Measurements from ENCODE around the gene CTNND2. TPM values are rescaled to one million over a fixed set of nuclear protein-coding genes. Genes with fewer than 3 reads are reported as not detected.

The CTNND2 gene
- total and polyA plus RNA-seq, 9 of the 15 experiments (the other 6 are each of a cell fraction or from before 2014, with no cell fraction given): 0.03 to 0.35 TPM; not detected in 7

GRCh38 chr5:11602298-11602697 lies 301.9 kb downstream of the CTNND2 start:
- FAIRE-seq (no peak), ATAC-seq (no peak), DNase-seq (ENCODE audit: extremely low read depth in 1 of 4, low spot score in 3 of 4) (peak in 2 of 4 experiments; percentile 10 to 17)
- Histone ChIP-seq H2AFZ (ENCODE audit: low read depth, low read length) (no peak overlapping the region), H4K20me1 (replicated peaks; ENCODE audit: control insufficient read depth, insufficient read depth, low read length) (no peaks in the 10 kb centered on the region), H3K4me3 (no peak overlapping the region), H3K27me3 (ENCODE audit: control insufficient read depth in 2 of 2, insufficient read depth in 2 of 2, low read length in 2 of 2) (no peaks in the 10 kb centered on the region), H3K9me1 (ENCODE audit: control insufficient read depth, insufficient read depth, low read length) (no peaks in the 10 kb centered on the region), H3K9ac (ENCODE audit: insufficient read depth in 1 of 2, low read depth in 2 of 2, low read length in 2 of 2) (no peak overlapping the region), H3K36me3 (ENCODE audit: control insufficient read depth, insufficient read depth, low read length) (no peaks in the 10 kb centered on the region), H3K4me1 (replicated peaks in 1 of 2; ENCODE audit: control insufficient read depth in 2 of 2, insufficient read depth in 2 of 2, low read length in 2 of 2) (no peaks in the 10 kb centered on the region), H3K4me2 (ENCODE audit: insufficient read depth, low read length) (no peak overlapping the region), H3K9me3 (replicated peaks; ENCODE audit: control insufficient read depth, insufficient read depth, low read depth, low read length) (no peaks in the 10 kb centered on the region), H3K27ac (ENCODE audit: extremely low read depth, low read depth, low read length) (no peak overlapping the region), H3K79me2 (ENCODE audit: control insufficient read depth, insufficient read depth, low read length) (no peaks in the 10 kb centered on the region)
- ChIA-PET POLR2A (no interaction called here), CTCF (ENCODE audit: low intra/inter-chr PET ratio) (no interaction called here)
- intact Hi-C loops (cut with micrococcal nuclease) (no loop called here), in situ Hi-C loops (cut with MboI) (no loop called here)
- BruUV-seq (replicated peaks): no TSS peak
- no peak for TF ChIP-seq MYNN (IDR thresholded peaks at IDR 0.05)
- TF ChIP-seq MYNN (CRISPR knock-in tag; IDR thresholded peaks at IDR 0.05): no peak
- TF ChIP-seq NONO (IDR thresholded peaks at IDR 0.05; ENCODE audit: low read depth in 2 of 2, low read length in 1 of 2): no peak
- TF ChIP-seq CSDE1 (IDR thresholded peaks at IDR 0.05): no peak
- no peak for TF ChIP-seq RBM34 (IDR thresholded peaks at IDR 0.05; ENCODE audit: borderline replicate concordance, insufficient read depth, low read length)
- TF ChIP-seq ZC3H8 (IDR thresholded peaks at IDR 0.05): no peak
- TF ChIP-seq TCF15 (CRISPR knock-in tag; IDR thresholded peaks at IDR 0.05): no peak
- no peak for TF ChIP-seq HLTF (IDR thresholded peaks at IDR 0.05)
- no peak for TF ChIP-seq MAZ (CRISPR knock-in tag; conservative IDR thresholded peaks at IDR 0.05 in 1 of 2, IDR thresholded peaks at IDR 0.05 in 1 of 2)
- TF ChIP-seq LEF1 (IDR thresholded peaks at IDR 0.05): no peak
- TF ChIP-seq RNF2 (IDR thresholded peaks at IDR 0.05): no peak
- TF ChIP-seq ZBTB34 (CRISPR knock-in tag; IDR thresholded peaks at IDR 0.05): no peak
- TF ChIP-seq ZKSCAN3 (CRISPR knock-in tag; IDR thresholded peaks at IDR 0.05): no peak
- no peak for TF ChIP-seq FOXK2 (conservative IDR thresholded peaks at IDR 0.05 in 1 of 2, IDR thresholded peaks at IDR 0.05 in 1 of 2; ENCODE audit: low read depth in 2 of 2)
- 0% methylated on average over 3 of the region's 3 CpGs for WGBS (ENCODE audit: insufficient coverage, low coverage, missing lambda C conversion rate)

Data from K562 (cell line).